GM19452 (cell line): ENCODE measurements around the gene ZMYM1.
"Not testable (repeated sequence)": the region's sequence is repeated elsewhere in the genome, so short reads cannot be mapped to it uniquely, and the experiment has no call there.

Source experiments
- ATAC-seq: cut with Tn5 transposase; IDR thresholded peaks from one replicate; pipeline ENCODE4 v1.9.1; 2021; ENCODE audit not compliant: unreplicated experiment

Gene ZMYM1

DNA sequence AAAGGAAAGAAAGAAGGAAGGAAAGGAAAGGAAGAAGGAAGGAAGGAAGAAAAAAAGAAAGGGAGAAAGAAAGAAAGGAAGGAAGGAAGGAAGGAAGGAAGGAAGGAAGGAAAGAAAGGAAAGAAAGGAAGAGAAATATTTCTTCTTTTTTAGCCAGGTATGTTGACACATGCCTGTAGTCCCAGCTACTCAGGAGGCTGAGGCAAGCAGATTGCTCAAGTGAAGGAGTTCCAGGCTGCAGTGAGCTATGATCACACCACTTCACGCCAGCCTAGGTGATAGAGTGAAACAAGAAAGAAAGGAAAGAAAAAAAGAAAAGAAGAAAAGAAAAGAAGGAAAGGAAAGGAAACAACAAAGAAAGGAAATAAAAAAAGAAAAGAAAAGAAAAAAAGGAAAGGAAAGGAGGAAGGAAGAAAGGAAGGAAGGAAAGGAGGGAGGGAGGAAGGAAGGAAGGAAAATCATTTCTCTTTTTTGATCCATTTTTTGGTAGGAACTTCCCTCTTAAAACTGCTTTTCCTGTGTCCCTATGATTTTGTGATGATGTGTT is 5.8 kb upstream of the ZMYM1 start:
- ATAC-seq, result no peak

- not testable (repeated sequence) for ATAC-seq
Measured at GRCh38 chr1:35076426-35076825, 2.8 kb upstream of the ZMYM1 start.

- no peak for ATAC-seq
Measured at GRCh38 chr1:35080171-35080854, 1.1 kb downstream of the ZMYM1 start.

DNA sequence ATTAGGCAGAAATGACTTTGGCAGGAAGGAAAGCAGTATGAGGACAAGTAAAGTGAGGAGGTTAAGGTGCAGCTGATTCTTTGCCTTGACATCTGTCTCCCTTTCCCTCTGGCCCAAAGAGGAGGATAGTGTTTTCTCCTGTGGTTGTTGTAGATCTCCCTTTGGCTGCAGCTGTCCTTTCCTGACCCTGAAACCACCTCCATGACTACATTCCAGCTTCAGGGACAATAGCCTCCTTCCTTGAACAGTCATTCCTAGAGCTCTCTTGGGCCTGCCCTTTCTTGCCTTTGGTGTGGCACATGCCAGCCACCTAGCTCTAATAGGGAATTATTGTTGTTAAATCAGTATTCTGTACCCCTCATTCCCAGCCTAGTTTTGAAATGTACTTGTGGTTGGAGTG is 6.2 kb downstream of the ZMYM1 start:
- ATAC-seq, result no peak

DNA sequence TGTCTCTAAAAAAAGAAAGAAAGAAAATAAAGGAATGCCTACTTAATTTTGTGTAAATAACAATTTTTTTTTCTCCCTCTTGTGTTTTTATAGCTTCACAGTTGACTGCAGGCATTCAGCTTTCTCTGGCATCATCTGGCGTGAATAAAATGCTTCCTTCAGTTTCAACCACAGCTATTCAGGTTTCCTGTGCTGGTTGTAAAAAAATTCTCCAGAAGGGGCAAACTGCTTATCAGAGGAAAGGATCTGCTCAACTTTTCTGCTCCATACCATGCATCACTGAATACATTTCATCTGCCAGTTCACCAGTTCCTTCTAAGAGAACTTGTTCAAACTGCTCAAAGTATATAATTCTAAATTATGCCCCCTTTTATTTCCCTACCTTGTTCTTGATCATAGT is 18.0 kb downstream of the ZMYM1 start:
- ATAC-seq, result no peak

DNA sequence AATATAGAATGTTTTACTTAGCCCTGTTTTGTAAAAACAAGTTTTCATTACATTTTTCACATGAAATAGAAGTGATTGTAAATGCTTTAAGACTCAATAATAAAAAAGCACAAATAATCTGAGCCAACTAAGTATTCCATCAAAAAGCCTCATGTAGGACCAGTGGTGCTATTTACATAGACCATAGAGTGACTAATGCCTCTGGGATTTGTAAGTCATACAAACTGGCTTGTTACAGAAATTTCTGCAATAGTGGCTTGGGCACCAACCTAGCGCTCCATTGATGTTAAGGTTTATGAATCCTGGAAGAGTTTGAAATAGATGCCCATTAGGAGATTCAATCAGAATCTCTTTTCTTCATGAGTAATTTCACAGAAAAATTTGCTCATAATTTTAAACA is 31.9 kb downstream of the ZMYM1 start:
- no peak for ATAC-seq

GRCh38 chr1:35112668-35113067 is 33.5 kb downstream of the ZMYM1 start:
- ATAC-seq, result no peak

GRCh38 chr1:35115459-35116383 is 36.5 kb downstream of the ZMYM1 start:
- ATAC-seq, result no peak

DNA sequence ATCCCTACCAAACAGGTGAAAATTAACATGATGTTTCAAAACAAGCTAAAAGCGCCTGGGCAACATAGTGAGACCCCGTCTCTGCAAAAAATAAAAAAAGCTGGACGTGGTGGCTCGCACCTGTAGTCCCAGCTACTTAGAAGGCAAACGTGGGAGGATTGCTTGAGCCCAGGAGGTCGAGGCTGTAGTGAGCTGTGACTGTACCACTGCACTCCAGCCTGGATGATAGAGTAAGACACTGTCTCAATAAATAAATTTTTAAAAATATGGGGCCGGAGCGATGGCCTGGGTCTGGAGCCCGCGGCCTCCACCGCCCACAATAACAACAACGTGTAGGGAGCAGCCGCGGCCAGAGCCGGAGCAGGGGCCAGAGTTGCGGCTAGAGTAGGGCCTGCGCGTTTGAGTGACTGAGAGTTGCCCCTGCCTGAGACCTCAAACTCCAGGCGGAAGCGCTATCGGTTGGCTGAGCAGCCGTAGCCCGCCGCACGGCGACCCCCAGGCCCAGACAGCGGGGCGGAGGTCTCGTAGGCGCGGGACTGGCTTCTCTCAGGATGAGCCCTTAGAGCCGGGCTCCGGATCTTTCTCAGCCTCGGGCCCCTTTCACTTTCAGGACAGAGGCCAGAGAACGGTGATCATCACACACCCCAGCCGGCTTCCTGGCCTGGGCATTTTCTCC is 41.4 kb downstream of the ZMYM1 start:
- no peak for ATAC-seq

DNA sequence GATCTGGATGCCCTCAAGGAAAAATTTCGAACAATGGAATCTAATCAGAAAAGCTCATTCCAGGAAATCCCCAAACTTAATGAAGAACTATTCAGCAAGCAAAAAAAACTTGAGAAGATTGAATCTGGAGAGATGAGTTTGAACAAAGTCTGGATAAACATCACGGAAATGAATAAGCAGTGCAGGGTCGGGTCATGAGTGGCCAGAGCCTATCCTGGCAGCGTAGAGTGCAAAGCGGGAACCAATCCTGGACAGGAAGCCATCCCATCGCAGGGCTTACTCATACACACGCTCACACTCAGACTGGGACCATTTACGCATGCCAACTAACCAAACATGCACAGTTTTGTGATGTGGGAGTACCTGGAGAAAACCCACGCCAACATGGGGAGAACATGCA is 43.1 kb downstream of the ZMYM1 start:
- ATAC-seq, result no peak

DNA sequence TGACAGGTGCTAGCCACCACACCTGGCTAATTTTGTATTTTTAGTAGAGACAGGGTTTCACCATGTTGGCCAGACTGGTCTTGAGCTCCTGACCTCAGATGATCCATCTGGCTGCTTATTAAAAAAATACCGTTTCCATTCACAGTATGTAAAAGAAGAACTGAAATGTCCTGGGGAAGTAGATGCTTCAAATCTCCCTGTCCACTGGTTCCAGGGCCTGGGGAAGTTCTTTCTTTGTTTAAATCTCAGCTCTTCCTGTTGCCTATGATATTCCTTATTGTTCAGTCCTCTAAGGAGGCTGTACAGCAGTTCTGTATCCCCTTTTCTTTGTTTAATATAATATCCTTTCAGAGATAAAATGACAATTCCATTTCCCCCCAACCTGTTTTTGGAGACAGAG is 47.4 kb downstream of the ZMYM1 start:
- ATAC-seq, result no peak

- ATAC-seq, result no peak
Measured at GRCh38 chr1:35129080-35129479, 49.9 kb downstream of the ZMYM1 start.

GRCh38 chr1:35136780-35137179 is 57.6 kb downstream of the ZMYM1 start:
- no peak for ATAC-seq

DNA sequence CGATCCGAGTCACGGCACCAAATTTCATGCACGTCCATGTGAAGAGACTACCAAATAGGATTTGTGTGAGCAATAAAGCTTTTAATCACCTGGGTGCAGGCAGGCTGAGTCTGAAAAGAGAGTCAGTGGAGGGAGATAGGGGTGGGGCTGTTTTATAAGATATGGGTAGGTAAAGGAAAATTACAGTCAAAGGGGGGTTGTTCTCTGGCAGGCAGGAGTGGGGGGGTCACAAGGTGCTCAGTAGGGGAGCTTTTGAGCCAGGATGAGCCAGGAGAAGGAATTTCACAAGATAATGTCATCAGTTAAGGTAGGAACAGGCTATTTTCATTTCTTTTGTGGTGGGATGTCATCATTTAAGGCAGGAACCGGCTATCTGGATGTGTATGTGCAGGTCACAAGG is 58.4 kb downstream of the ZMYM1 start:
- not testable (repeated sequence) for ATAC-seq

DNA sequence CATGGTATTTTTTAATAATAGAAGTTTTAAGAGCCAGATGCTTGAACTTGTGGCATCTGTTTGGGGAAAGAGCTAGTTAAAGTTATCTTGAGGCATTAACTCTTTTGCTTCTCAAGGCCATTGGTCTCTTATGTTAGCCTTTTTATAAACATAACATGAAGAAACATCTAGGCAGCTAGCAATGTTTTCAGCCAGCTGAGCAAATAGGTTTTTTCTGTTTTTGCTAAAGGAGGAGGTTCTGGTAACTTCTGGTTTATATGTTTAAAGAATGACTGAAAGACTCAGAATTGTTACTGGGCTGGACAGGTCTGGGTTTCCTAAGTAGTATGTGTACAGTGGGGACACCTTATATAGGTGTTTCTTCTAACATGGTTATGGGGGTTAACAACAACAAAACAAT is 63.1 kb downstream of the ZMYM1 start:
- not testable (repeated sequence) for ATAC-seq

- ATAC-seq, result not testable (repeated sequence)
Measured at GRCh38 chr1:35142728-35143127, 63.5 kb downstream of the ZMYM1 start.

DNA sequence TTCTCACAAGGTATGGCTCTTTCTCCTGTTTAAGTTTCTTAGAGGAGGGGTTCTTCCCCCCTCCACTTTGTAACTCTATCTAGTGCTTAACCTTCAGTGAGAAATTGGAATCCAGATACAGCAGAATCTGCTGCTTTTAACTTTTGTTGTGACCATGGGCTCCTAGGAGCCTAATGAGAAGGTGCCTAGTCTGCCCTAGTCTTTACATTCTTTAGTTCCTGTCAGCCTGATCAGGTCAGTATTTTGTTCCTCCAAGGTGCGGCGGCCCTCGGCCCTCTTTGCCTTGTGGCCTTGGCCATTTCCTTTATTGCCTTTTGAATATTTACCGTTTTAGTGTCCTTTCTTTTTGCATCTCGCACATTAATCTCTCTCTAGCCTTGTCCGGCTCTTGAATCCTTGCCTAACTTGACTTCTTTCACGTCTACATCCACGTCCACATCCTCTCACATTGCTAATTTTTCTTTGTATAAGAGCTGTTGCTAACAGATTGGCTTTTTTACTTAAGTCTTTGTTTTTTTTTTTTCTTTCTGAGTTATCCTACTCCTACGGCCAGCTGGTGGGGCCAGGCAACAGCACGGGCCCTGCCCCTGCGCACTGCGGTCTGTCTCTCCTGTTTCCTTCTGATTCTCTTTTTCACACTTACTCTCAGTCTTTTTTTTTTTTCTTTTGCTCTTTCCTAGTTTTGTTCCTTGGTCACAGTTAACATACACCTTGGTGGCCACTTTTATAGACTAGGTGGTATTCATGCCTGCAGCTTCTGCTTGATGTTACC is 64.7 kb downstream of the ZMYM1 start:
- ATAC-seq, result no peak

DNA sequence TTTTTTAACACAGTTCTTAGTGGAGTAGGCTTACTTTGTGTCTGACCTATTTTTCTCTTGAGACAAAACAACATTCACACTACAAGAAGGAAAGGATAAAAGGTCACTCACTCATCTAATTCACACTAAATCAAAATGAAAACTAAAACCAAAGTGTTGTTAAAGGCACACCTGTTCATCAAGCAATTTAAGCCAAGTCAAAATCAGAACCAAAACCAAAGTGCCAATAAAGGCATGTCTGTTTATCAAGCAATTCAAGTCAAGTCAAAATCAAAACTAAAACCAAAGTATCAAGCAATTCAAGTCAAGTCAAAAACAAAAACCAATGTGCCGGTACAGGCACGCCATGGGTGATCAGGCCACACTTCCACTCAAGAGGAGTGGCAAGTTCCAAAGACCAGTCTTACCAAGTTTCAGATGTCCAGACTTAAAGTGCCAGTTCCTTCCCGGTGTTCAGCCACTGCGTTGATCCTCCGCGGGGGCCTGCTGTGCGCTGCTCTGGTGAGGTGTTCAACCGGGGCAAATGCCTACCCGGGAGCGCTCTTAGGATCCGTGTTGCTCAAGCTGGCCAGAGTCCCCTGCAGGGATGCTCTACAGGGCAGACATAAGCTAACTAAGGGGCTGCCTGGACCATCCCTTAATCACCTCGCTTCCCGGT is 66.8 kb downstream of the ZMYM1 start:
- ATAC-seq, result not testable (repeated sequence)

DNA sequence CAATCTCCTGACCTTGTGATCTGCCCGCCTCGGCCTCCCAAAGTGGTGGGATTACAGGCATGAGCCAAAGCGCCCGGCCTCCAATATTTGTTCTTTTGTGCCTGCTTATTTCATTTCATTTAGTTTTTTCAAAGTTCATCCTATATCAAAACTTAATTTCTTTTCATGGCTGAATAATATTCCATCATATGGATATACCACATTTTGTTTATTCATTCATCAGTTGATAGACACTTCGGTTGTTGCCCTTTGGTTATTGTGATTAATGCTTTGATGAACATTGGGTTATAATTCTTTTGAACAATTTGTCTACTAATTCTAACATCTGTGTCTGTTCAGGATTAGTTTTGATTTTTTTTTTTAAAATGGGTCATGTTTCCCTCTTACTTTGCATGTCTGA is 72.0 kb downstream of the ZMYM1 start:
- ATAC-seq, result no peak

GRCh38 chr1:35164893-35165292 is 85.7 kb downstream of the ZMYM1 start:
- ATAC-seq, result no peak
